HG02571 (cell line): ENCODE data around the gene RELN.

Source experiments
- ATAC-seq: cut with Tn5 transposase; IDR thresholded peaks from one replicate; pipeline ENCODE4 v1.9.1; 2021; ENCODE audit warnings: mild to moderate bottlenecking, moderate library complexity; ENCODE audit not compliant: unreplicated experiment

RELN gene

GRCh38 chr7:103577059-103577458 lies 412.4 kb downstream of the RELN start:
- ATAC-seq = no peak

- no peak for ATAC-seq
These were observed 412.8 kb downstream of the RELN start for GRCh38 chr7:103576641-103577040.

- ATAC-seq = no peak
These were observed 414.9 kb downstream of the RELN start for GRCh38 chr7:103574576-103574975.

GRCh38 chr7:103573479-103574058 lies 415.9 kb downstream of the RELN start:
- no peak for ATAC-seq

GRCh38 chr7:103571586-103571985 lies 417.9 kb downstream of the RELN start:
- no peak for ATAC-seq

GRCh38 chr7:103569621-103570305 lies 419.7 kb downstream of the RELN start:
- no peak for ATAC-seq

- ATAC-seq = no peak
These were observed 425.0 kb downstream of the RELN start for GRCh38 chr7:103564416-103564815.

GRCh38 chr7:103560136-103560535 lies 429.3 kb downstream of the RELN start:
- ATAC-seq = no peak

- no peak for ATAC-seq
These were observed 438.4 kb downstream of the RELN start for GRCh38 chr7:103551016-103551415.

- no peak for ATAC-seq
These were observed 439.7 kb downstream of the RELN start for GRCh38 chr7:103549786-103550185.

GRCh38 chr7:103547451-103548284 lies 441.8 kb downstream of the RELN start:
- ATAC-seq = no peak

GRCh38 chr7:103542470-103542869 lies 447.0 kb downstream of the RELN start:
- no peak for ATAC-seq

GRCh38 chr7:103541947-103542346 lies 447.5 kb downstream of the RELN start:
- no peak for ATAC-seq

- no peak for ATAC-seq
These were observed 448.4 kb downstream of the RELN start for GRCh38 chr7:103541026-103541425.

GRCh38 chr7:103540338-103540737 lies 449.1 kb downstream of the RELN start:
- ATAC-seq = no peak

GRCh38 chr7:103539875-103540274 lies 449.6 kb downstream of the RELN start:
- no peak for ATAC-seq

- no peak for ATAC-seq
These were observed 450.3 kb downstream of the RELN start for GRCh38 chr7:103538964-103539709.

- no peak for ATAC-seq
These were observed 455.7 kb downstream of the RELN start for GRCh38 chr7:103533761-103534160.

GRCh38 chr7:103532955-103533354 lies 456.5 kb downstream of the RELN start:
- ATAC-seq = no peak

- ATAC-seq = no peak
These were observed 461.3 kb downstream of the RELN start for GRCh38 chr7:103528152-103528551.

- ATAC-seq = no peak
These were observed 463.5 kb downstream of the RELN start for GRCh38 chr7:103525937-103526336.
